H9 (cell line): ENCODE results near the gene PPM1H. TPM values are rescaled to one million over a fixed set of nuclear protein-coding genes. Genes with fewer than 3 reads are reported as not detected.

Experiments used
- DNase-seq: peaks from one replicate; pipeline ENCODE4 v3.0.0-alpha.2; 2017
- H2AFZ ChIP-seq: one replicate; pipeline ENCODE4 v1.6.1; 2013; ENCODE audit warnings: mild to moderate bottlenecking, low read length, control low read depth, moderate library complexity
- H2AK5ac ChIP-seq: 2 replicates; pipeline ENCODE4 v1.6.1; 2013; ENCODE audit warnings: low read length, control low read depth, mixed read lengths; ENCODE audit not compliant: insufficient read length
- H2BK120ac ChIP-seq: one replicate; pipeline ENCODE4 v1.6.1; 2013; ENCODE audit warnings: low read depth, mild to moderate bottlenecking, low read length, control low read depth, inconsistent platforms; ENCODE audit not compliant: poor library complexity, severe bottlenecking
- H2BK12ac ChIP-seq: 2 replicates; pipeline ENCODE4 v1.6.1; 2013; ENCODE audit warnings: low read length, control low read depth, mixed read lengths, low read depth; ENCODE audit not compliant: insufficient read length
- H2BK15ac ChIP-seq: 2 replicates; pipeline ENCODE4 v1.6.1; 2013; ENCODE audit warnings: low read depth, low read length, control low read depth
- H2BK20ac ChIP-seq: one replicate; pipeline ENCODE4 v1.6.1; 2013; ENCODE audit warnings: low read depth, mild to moderate bottlenecking, low read length, control low read depth, inconsistent platforms; ENCODE audit not compliant: poor library complexity, severe bottlenecking
- H2BK5ac ChIP-seq: 2 replicates; pipeline ENCODE4 v1.6.1; 2013; ENCODE audit warnings: low read length, control low read depth, mixed read lengths; ENCODE audit not compliant: insufficient read length
- H3K14ac ChIP-seq: 2 replicates; pipeline ENCODE4 v1.6.1; 2013; ENCODE audit warnings: low read length, control low read depth; ENCODE audit not compliant: insufficient read depth
- H3K18ac ChIP-seq: 2 replicates; pipeline ENCODE4 v1.6.1; 2013; ENCODE audit warnings: low read depth, mild to moderate bottlenecking, mixed read lengths, low read length, control low read depth; ENCODE audit not compliant: insufficient read length
- H3K23ac ChIP-seq: 2 replicates; pipeline ENCODE4 v1.6.1; 2013; ENCODE audit warnings: low read length, control low read depth, mixed read lengths, low read depth; ENCODE audit not compliant: insufficient read length
- H3K23me2 ChIP-seq: 2 replicates; pipeline ENCODE4 v1.6.1; 2013; ENCODE audit warnings: low read depth, mild to moderate bottlenecking, mixed read lengths, low read length, control low read depth; ENCODE audit not compliant: insufficient read length, poor library complexity, severe bottlenecking
- H3K27ac ChIP-seq: 2 replicates; pipeline ENCODE4 v1.5.1; 2013; ENCODE audit warnings: low read length, control low read depth, mixed read lengths, low read depth; ENCODE audit not compliant: insufficient read length
- H3K27me3 ChIP-seq: 2 replicates; pipeline ENCODE4 v1.6.1; 2013; ENCODE audit warnings: low read length, control low read depth, inconsistent platforms; ENCODE audit not compliant: insufficient read depth
- H3K4ac ChIP-seq: 2 replicates; pipeline ENCODE4 v1.6.1; 2013; ENCODE audit warnings: low read depth, mild to moderate bottlenecking, control low read depth, inconsistent platforms, low read length, moderate library complexity
- H3K4me1 ChIP-seq: 2 replicates; pipeline ENCODE4 v1.6.1; 2013; ENCODE audit warnings: low read length, control low read depth, inconsistent platforms; ENCODE audit not compliant: insufficient read depth
- H3K4me2 ChIP-seq: 2 replicates; pipeline ENCODE4 v1.6.1; 2013; ENCODE audit warnings: low read length, control low read depth, mixed read lengths; ENCODE audit not compliant: insufficient read length, insufficient read depth
- H3K56ac ChIP-seq: 2 replicates; pipeline ENCODE4 v1.6.1; 2013; ENCODE audit warnings: low read depth, mild to moderate bottlenecking, mixed read lengths, low read length, control low read depth; ENCODE audit not compliant: insufficient read length
- H3K79me1 ChIP-seq: 2 replicates; pipeline ENCODE4 v1.6.1; 2013; ENCODE audit warnings: low read depth, mild to moderate bottlenecking, moderate library complexity, low read length, control low read depth, inconsistent platforms; ENCODE audit not compliant: insufficient read depth, poor library complexity, severe bottlenecking
- H3K79me2 ChIP-seq: 2 replicates; pipeline ENCODE4 v1.6.1; 2013; ENCODE audit warnings: low read length, control low read depth, inconsistent platforms; ENCODE audit not compliant: insufficient read depth
- H3K9ac ChIP-seq: 2 replicates; pipeline ENCODE4 v1.6.1; 2013; ENCODE audit warnings: low read length, control low read depth, mixed read lengths; ENCODE audit not compliant: insufficient read length; ENCODE audit errors: extremely low read depth
- H3K9me3 ChIP-seq: one replicate; pipeline ENCODE4 v1.6.1; 2013; ENCODE audit warnings: low read depth, low read length, inconsistent platforms; ENCODE audit not compliant: control insufficient read depth
- H3T11ph ChIP-seq: one replicate; pipeline ENCODE4 v1.6.1; 2013; ENCODE audit warnings: mild to moderate bottlenecking, low read length, control low read depth, inconsistent platforms
- H4K20me1 ChIP-seq: one replicate; pipeline ENCODE4 v1.6.1; 2013; ENCODE audit not compliant: control insufficient read depth, insufficient read length, insufficient read depth
- H4K5ac ChIP-seq: 2 replicates; pipeline ENCODE4 v1.6.1; 2013; ENCODE audit warnings: low read depth, mild to moderate bottlenecking, mixed read lengths, low read length, control low read depth; ENCODE audit not compliant: insufficient read length
- H4K8ac ChIP-seq: replicated peaks from 2 replicates; pipeline ENCODE4 v1.6.1; 2013; ENCODE audit warnings: low read length, control low read depth, mixed read lengths, low read depth; ENCODE audit not compliant: insufficient read length
- H4K91ac ChIP-seq: 2 replicates; pipeline ENCODE4 v1.6.1; 2013; ENCODE audit warnings: low read depth, mild to moderate bottlenecking, moderate library complexity, mixed read lengths, low read length, control low read depth; ENCODE audit not compliant: insufficient read length
- H3K27ac Mint-ChIP-seq, 3 experiments: 2 replicates in 2 of 3; 3 replicates in 1 of 3; pipeline ENCODE4 v1.8.0; 2020 to 2021; ENCODE audit warnings: mixed read lengths in 3 of 3, mild to moderate bottlenecking in 1 of 3, moderate library complexity in 1 of 3
- H3K27me3 Mint-ChIP-seq: 2 replicates; pipeline ENCODE4 v1.8.0; 2021; ENCODE audit warnings: low read depth, mild to moderate bottlenecking, moderate library complexity, mixed read lengths
- H3K36me3 Mint-ChIP-seq, 3 experiments: 2 replicates in 2 of 3; 3 replicates in 1 of 3; pipeline ENCODE4 v1.8.0; 2020 to 2021; ENCODE audit warnings: low read depth in 3 of 3, mixed read lengths in 3 of 3; ENCODE audit not compliant: insufficient read depth in 1 of 3
- H3K4me1 Mint-ChIP-seq, 2 experiments: 2 replicates each; pipeline ENCODE4 v1.8.0; 2020; ENCODE audit warnings: mixed read lengths in 2 of 2
- H3K4me3 Mint-ChIP-seq, 2 experiments: 2 replicates in 1 of 2; 3 replicates in 1 of 2; pipeline ENCODE4 v1.8.0; 2020 to 2021; ENCODE audit warnings: mild to moderate bottlenecking in 2 of 2, mixed read lengths in 2 of 2, moderate library complexity in 1 of 2
- H3K9me3 Mint-ChIP-seq, 2 experiments: 2 replicates in 1 of 2; 3 replicates in 1 of 2; pipeline ENCODE4 v1.8.0; 2020; ENCODE audit warnings: mild to moderate bottlenecking in 2 of 2, mixed read lengths in 2 of 2, moderate library complexity in 1 of 2
- CTCF ChIP-seq: fragments of 200-600 bp; sonication (generic); conservative IDR thresholded peaks from 3 replicates; pipeline ENCODE4 v1.8.0; 2021; ENCODE audit warnings: antibody characterized with exemption, mild to moderate bottlenecking
- WGBS: extraction: QIAGEN DNeasy Blood & Tissue Kit; methylation state at CpG from one replicate; pipeline ENCODE4 v1.1.7; 2013; ENCODE audit warnings: missing lambda C conversion rate, low lambda C conversion rate, mixed read lengths; ENCODE audit not compliant: insufficient read length; ENCODE audit errors: extremely low coverage; 5-methylcytosine and 5-hydroxymethylcytosine counted together
- total RNA-seq: library from RNA; stranded (reverse); gene quantifications from 2 replicates; pipeline ENCODE4 v1.2.1, GENCODE V29; 2021

Gene PPM1H
- total RNA-seq, 1 experiment from 2014 or later: 22.1 TPM

GRCh38 chr12:62868820-62869219 lies 66.1 kb downstream of the PPM1H start:
- Histone ChIP-seq H4K20me1 (no peaks in the 10 kb centered on the region), H3K23ac (no peak overlapping the region), H2AK5ac (no peak overlapping the region), H3K27me3 (no peaks in the 10 kb centered on the region), H2BK20ac (no peak overlapping the region), H2BK120ac (no peak overlapping the region), H3K4me2 (no peak overlapping the region), H3K9me3 (no peaks in the 10 kb centered on the region), H2AFZ (no peak overlapping the region), H3K18ac (no peak overlapping the region), H3K27ac (no peak overlapping the region), H3K14ac (no peak overlapping the region), H3K79me1 (no peaks in the 10 kb centered on the region), H2BK5ac (no peak overlapping the region), H4K91ac (no peak overlapping the region), H4K5ac (no peak overlapping the region), H3K4ac (no peak overlapping the region), H3K79me2 (peaks cover 2% of the 10 kb centered on the region; the same call in 1 of the 2 replicates), H3T11ph (no peak overlapping the region), H3K9ac (no peak overlapping the region), H2BK12ac (no peak overlapping the region), H2BK15ac (no peak overlapping the region), H3K56ac (no peak overlapping the region), H3K4me1 (peaks cover 14% of the 10 kb centered on the region), H4K8ac (no peak overlapping the region), H3K23me2 (no peaks in the 10 kb centered on the region)
- Mint-ChIP-seq H3K9me3 (peaks cover 0 to 2% of the 10 kb centered on the region in 2 experiments; a peak in 2 of 5 replicates), H3K36me3 (peaks cover 3 to 6% (median 4%) of the 10 kb centered on the region in 3 experiments), H3K4me1 (peaks cover 17 to 27% of the 10 kb centered on the region in 2 experiments), H3K27me3 (peaks cover 6% of the 10 kb centered on the region), H3K4me3 (no peak overlapping the region), H3K27ac (no peak overlapping the region)
- no peak for TF ChIP-seq CTCF
- WGBS: no CpG with 5 or more reads among the region's 1 CpG
- DNase-seq: no peak
